LNCAP (cell line): ENCODE measurements around the gene MYBL2.

Experiments
- CTCF ChIP-seq: fragments of 450-650 bp; IDR thresholded peaks from 2 replicates; pipeline ENCODE4 v1.5.1; 2017; ENCODE audit warnings: mild to moderate bottlenecking

MYBL2 gene

GRCh38 chr20:43750774-43751166 is 83.9 kb downstream of the MYBL2 start:
- no peak for TF ChIP-seq CTCF

GRCh38 chr20:43751167-43752050 is 84.5 kb downstream of the MYBL2 start:
- no peak for TF ChIP-seq CTCF

- TF ChIP-seq CTCF: no peak
These were observed 85.1 kb downstream of the MYBL2 start for GRCh38 chr20:43752051-43752360.

- no peak for TF ChIP-seq CTCF
These were observed 85.8 kb downstream of the MYBL2 start for GRCh38 chr20:43752561-43753301.

GRCh38 chr20:43755390-43755789 is 88.5 kb downstream of the MYBL2 start:
- no peak for TF ChIP-seq CTCF

GRCh38 chr20:43755851-43756250 is 88.9 kb downstream of the MYBL2 start:
- no peak for TF ChIP-seq CTCF

- no peak for TF ChIP-seq CTCF
These were observed 94.7 kb downstream of the MYBL2 start for GRCh38 chr20:43761386-43762340.
